Measurements from ENCODE around the gene CHIT1.

Gene CHIT1

GRCh38 chr1:203167026-203167912, 62.2 kb downstream of the CHIT1 start:
- H3K27ac ChIP-seq = no peak overlapping the region

GRCh38 chr1:203166192-203166940, 63.1 kb downstream of the CHIT1 start:
- no peak for TF ChIP-seq CTCF (IDR thresholded peaks at IDR 0.05)
- H3K4me3 ChIP-seq = no peak overlapping the region
- H3K27ac ChIP-seq = no peak overlapping the region
- DNase-seq (ENCODE audit: low spot score) = no peak

More at GRCh38 chr1:203167026-203167912, 62.2 kb downstream of the CHIT1 start:
- no peak for TF ChIP-seq CTCF (IDR thresholded peaks at IDR 0.05)
- H3K4me3 ChIP-seq = no peak overlapping the region
- no peak for DNase-seq (ENCODE audit: low spot score)
